WTC11 (cell line): ENCODE results near the gene PCDH9.

ENCODE experiments used
- ARID4B ChIP-seq: sonication (generic); formaldehyde crosslinking; IDR thresholded peaks from 2 replicates; pipeline ENCODE4 v1.8.0; 2023; ENCODE audit warnings: missing genetic modification reagents, mild to moderate bottlenecking, borderline replicate concordance
- CREM ChIP-seq: sonication (generic); formaldehyde crosslinking; IDR thresholded peaks from 2 replicates; pipeline ENCODE4 v1.8.1; 2022; ENCODE audit warnings: mild to moderate bottlenecking, missing genetic modification reagents, moderate library complexity
- ETV6 ChIP-seq: sonication (generic); formaldehyde crosslinking; IDR thresholded peaks from 2 replicates; pipeline ENCODE4 v1.8.1; 2022; ENCODE audit warnings: mild to moderate bottlenecking, missing genetic modification reagents
- NR1H2 ChIP-seq: sonication (generic); formaldehyde crosslinking; IDR thresholded peaks from 2 replicates; pipeline ENCODE4 v1.9.0; 2021; ENCODE audit warnings: mild to moderate bottlenecking, moderate library complexity, missing genetic modification reagents
- TF ChIP-seq, protein P1 (sequence below): fragments of 200-600 bp; IDR thresholded peaks from 2 replicates; pipeline ENCODE4 v1.8.0; 2022; ENCODE audit warnings: antibody characterized with exemption

DNA sequence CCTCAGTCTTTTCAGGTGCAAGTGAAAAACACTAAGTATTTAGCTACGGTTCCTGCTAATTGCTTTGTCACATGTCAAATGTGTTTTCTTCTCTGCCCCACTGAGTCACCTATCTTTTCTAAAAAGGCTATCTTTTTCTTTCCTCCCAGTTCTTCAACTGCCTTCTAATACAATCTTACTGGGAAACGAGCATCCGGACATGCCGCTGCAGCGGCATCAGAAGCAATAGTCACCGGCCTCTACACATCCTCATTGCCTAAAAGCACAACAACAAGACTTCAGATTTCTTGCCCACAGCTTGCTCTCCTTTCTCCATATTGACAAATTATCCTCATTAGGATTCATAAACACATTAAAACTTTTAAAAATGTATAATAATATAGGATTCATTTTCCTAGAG lies 1.2 kb downstream of the PCDH9 start:
- TF ChIP-seq, protein P1, sequence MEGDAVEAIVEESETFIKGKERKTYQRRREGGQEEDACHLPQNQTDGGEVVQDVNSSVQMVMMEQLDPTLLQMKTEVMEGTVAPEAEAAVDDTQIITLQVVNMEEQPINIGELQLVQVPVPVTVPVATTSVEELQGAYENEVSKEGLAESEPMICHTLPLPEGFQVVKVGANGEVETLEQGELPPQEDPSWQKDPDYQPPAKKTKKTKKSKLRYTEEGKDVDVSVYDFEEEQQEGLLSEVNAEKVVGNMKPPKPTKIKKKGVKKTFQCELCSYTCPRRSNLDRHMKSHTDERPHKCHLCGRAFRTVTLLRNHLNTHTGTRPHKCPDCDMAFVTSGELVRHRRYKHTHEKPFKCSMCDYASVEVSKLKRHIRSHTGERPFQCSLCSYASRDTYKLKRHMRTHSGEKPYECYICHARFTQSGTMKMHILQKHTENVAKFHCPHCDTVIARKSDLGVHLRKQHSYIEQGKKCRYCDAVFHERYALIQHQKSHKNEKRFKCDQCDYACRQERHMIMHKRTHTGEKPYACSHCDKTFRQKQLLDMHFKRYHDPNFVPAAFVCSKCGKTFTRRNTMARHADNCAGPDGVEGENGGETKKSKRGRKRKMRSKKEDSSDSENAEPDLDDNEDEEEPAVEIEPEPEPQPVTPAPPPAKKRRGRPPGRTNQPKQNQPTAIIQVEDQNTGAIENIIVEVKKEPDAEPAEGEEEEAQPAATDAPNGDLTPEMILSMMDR: no peak
- TF ChIP-seq ARID4B (CRISPR knock-in tag) (no peak), NR1H2 (CRISPR knock-in tag) (no peak), ETV6 (CRISPR knock-in tag) (no peak), CREM (CRISPR knock-in tag) (no peak)
